ENCODE measurements around the gene GLCCI1. TPM values are rescaled to one million over a fixed set of nuclear protein-coding genes. Genes with fewer than 3 reads are reported as not detected.

Gene GLCCI1
- total and polyA plus RNA-seq, 2 donors = 20.4 to 29.0 TPM

- 97% methylated on average over 8 of the region's 8 CpGs for WGBS
- H3K4me3 ChIP-seq (ENCODE audit: low read length in 2 of 2) = no peak overlapping the region
- no peaks in the 10 kb centered on the region for H3K36me3 ChIP-seq (ENCODE audit: control insufficient read depth in 2 of 2, insufficient read depth in 2 of 2, low read length in 1 of 2)
- H3K27ac ChIP-seq (ENCODE audit: low read depth in 1 of 2, low read length in 1 of 2) = no peak overlapping the region
- peaks cover 0 to 2% of the 10 kb centered on the region in 2 donors for H3K9me3 ChIP-seq (ENCODE audit: control insufficient read depth in 2 of 2, insufficient read depth in 1 of 2, low read length in 1 of 2)
- no peak for DNase-seq (ENCODE audit: low read depth in 6 of 9, low spot score in 9 of 9)
- no peaks in the 10 kb centered on the region for H3K27me3 ChIP-seq (ENCODE audit: control insufficient read depth in 2 of 2, insufficient read depth in 1 of 2, low read length in 1 of 2)
- peaks cover 27 to 42% of the 10 kb centered on the region in 2 donors for H3K4me1 ChIP-seq (ENCODE audit: control insufficient read depth in 2 of 2, insufficient read depth in 2 of 2, low read length in 2 of 2)
Measured at GRCh38 chr7:8119262-8119661, 150.7 kb downstream of the GLCCI1 start.

GRCh38 chr7:8120390-8121058 is 151.9 kb downstream of the GLCCI1 start:
- Histone ChIP-seq H3K4me1 (ENCODE audit: control insufficient read depth in 2 of 2, insufficient read depth in 2 of 2, low read length in 2 of 2) (peaks cover 20 to 43% of the 10 kb centered on the region in 2 donors), H3K27me3 (ENCODE audit: control insufficient read depth in 2 of 2, insufficient read depth in 1 of 2, low read length in 1 of 2) (no peaks in the 10 kb centered on the region), H3K36me3 (ENCODE audit: control insufficient read depth in 2 of 2, insufficient read depth in 2 of 2, low read length in 1 of 2) (no peaks in the 10 kb centered on the region), H3K4me3 (ENCODE audit: low read length in 2 of 2) (no peak overlapping the region), H3K9me3 (ENCODE audit: control insufficient read depth in 2 of 2, insufficient read depth in 1 of 2, low read length in 1 of 2) (no peaks in the 10 kb centered on the region), H3K27ac (ENCODE audit: low read depth in 1 of 2, low read length in 1 of 2) (no peak overlapping the region)
- no peak for DNase-seq (ENCODE audit: low read depth in 6 of 9, low spot score in 9 of 9)
- 94% methylated on average over 12 of the region's 12 CpGs for WGBS

- H3K36me3 ChIP-seq (ENCODE audit: control insufficient read depth in 2 of 2, insufficient read depth in 2 of 2, low read length in 1 of 2) = no peaks in the 10 kb centered on the region
- no peak for DNase-seq (ENCODE audit: low read depth in 6 of 9, low spot score in 9 of 9)
- peaks cover 20 to 43% of the 10 kb centered on the region in 2 donors for H3K4me1 ChIP-seq (ENCODE audit: control insufficient read depth in 2 of 2, insufficient read depth in 2 of 2, low read length in 2 of 2)
- no peaks in the 10 kb centered on the region for H3K27me3 ChIP-seq (ENCODE audit: control insufficient read depth in 2 of 2, insufficient read depth in 1 of 2, low read length in 1 of 2)
- H3K4me3 ChIP-seq (ENCODE audit: low read length in 2 of 2) = no peak overlapping the region
- H3K27ac ChIP-seq (ENCODE audit: low read depth in 1 of 2, low read length in 1 of 2) = no peak overlapping the region
- H3K9me3 ChIP-seq (ENCODE audit: control insufficient read depth in 2 of 2, insufficient read depth in 1 of 2, low read length in 1 of 2) = no peaks in the 10 kb centered on the region
- WGBS = 98% methylated on average over 3 of the region's 3 CpGs
Measured at GRCh38 chr7:8121243-8121642, 152.6 kb downstream of the GLCCI1 start.

- Histone ChIP-seq H3K27me3 (ENCODE audit: control insufficient read depth in 2 of 2, insufficient read depth in 1 of 2, low read length in 1 of 2) (no peaks in the 10 kb centered on the region), H3K9me3 (ENCODE audit: control insufficient read depth in 2 of 2, insufficient read depth in 1 of 2, low read length in 1 of 2) (no peaks in the 10 kb centered on the region), H3K36me3 (ENCODE audit: control insufficient read depth in 2 of 2, insufficient read depth in 2 of 2, low read length in 1 of 2) (no peaks in the 10 kb centered on the region), H3K4me1 (ENCODE audit: control insufficient read depth in 2 of 2, insufficient read depth in 2 of 2, low read length in 2 of 2) (peaks cover 26 to 55% of the 10 kb centered on the region in 2 donors), H3K4me3 (ENCODE audit: low read length in 2 of 2) (no peak overlapping the region), H3K27ac (ENCODE audit: low read depth in 1 of 2, low read length in 1 of 2) (peak overlapping the region; percentile 86 to 98)
- WGBS = 21% methylated on average over 8 of the region's 8 CpGs
- DNase-seq (ENCODE audit: low read depth in 6 of 9, low spot score in 9 of 9) = peak; percentile 66 to 94 (median 79)
Measured at GRCh38 chr7:8125680-8126444, 157.3 kb downstream of the GLCCI1 start.

- no peak overlapping the region for H3K4me3 ChIP-seq (ENCODE audit: low read length in 2 of 2)
- DNase-seq (ENCODE audit: low read depth in 6 of 9, low spot score in 9 of 9) = no peak
- peak overlapping the region in 1 of 2 donors; percentile 98 for H3K27ac ChIP-seq (ENCODE audit: low read depth in 1 of 2, low read length in 1 of 2)
- no peaks in the 10 kb centered on the region for H3K9me3 ChIP-seq (ENCODE audit: control insufficient read depth in 2 of 2, insufficient read depth in 1 of 2, low read length in 1 of 2)
- peaks cover 30 to 63% of the 10 kb centered on the region in 2 donors for H3K4me1 ChIP-seq (ENCODE audit: control insufficient read depth in 2 of 2, insufficient read depth in 2 of 2, low read length in 2 of 2)
- WGBS = 94% methylated on average over 2 of the region's 2 CpGs
- no peaks in the 10 kb centered on the region for H3K36me3 ChIP-seq (ENCODE audit: control insufficient read depth in 2 of 2, insufficient read depth in 2 of 2, low read length in 1 of 2)
- no peaks in the 10 kb centered on the region for H3K27me3 ChIP-seq (ENCODE audit: control insufficient read depth in 2 of 2, insufficient read depth in 1 of 2, low read length in 1 of 2)
Measured at GRCh38 chr7:8126601-8127167, 158.1 kb downstream of the GLCCI1 start.

- H3K27me3 ChIP-seq (ENCODE audit: control insufficient read depth in 2 of 2, insufficient read depth in 1 of 2, low read length in 1 of 2) = no peaks in the 10 kb centered on the region
- peaks cover 39 to 67% of the 10 kb centered on the region in 2 donors for H3K4me1 ChIP-seq (ENCODE audit: control insufficient read depth in 2 of 2, insufficient read depth in 2 of 2, low read length in 2 of 2)
- WGBS = 87% methylated on average over 12 of the region's 12 CpGs
- H3K9me3 ChIP-seq (ENCODE audit: control insufficient read depth in 2 of 2, insufficient read depth in 1 of 2, low read length in 1 of 2) = no peaks in the 10 kb centered on the region
- H3K27ac ChIP-seq (ENCODE audit: low read depth in 1 of 2, low read length in 1 of 2) = peak overlapping the region in 1 of 2 donors; percentile 8
- DNase-seq (ENCODE audit: low read depth in 6 of 9, low spot score in 9 of 9) = peak in 1 of 9 donors; percentile 29
- H3K4me3 ChIP-seq (ENCODE audit: low read length in 2 of 2) = no peak overlapping the region
- H3K36me3 ChIP-seq (ENCODE audit: control insufficient read depth in 2 of 2, insufficient read depth in 2 of 2, low read length in 1 of 2) = no peaks in the 10 kb centered on the region
Measured at GRCh38 chr7:8128449-8129317, 160.1 kb downstream of the GLCCI1 start.

GRCh38 chr7:8129318-8129659 is 160.7 kb downstream of the GLCCI1 start:
- WGBS = 50% methylated on average over 1 of the region's 1 CpG
- Histone ChIP-seq H3K27me3 (ENCODE audit: control insufficient read depth in 2 of 2, insufficient read depth in 1 of 2, low read length in 1 of 2) (no peaks in the 10 kb centered on the region), H3K9me3 (ENCODE audit: control insufficient read depth in 2 of 2, insufficient read depth in 1 of 2, low read length in 1 of 2) (no peaks in the 10 kb centered on the region), H3K27ac (ENCODE audit: low read depth in 1 of 2, low read length in 1 of 2) (no peak overlapping the region), H3K4me3 (ENCODE audit: low read length in 2 of 2) (no peak overlapping the region), H3K36me3 (ENCODE audit: control insufficient read depth in 2 of 2, insufficient read depth in 2 of 2, low read length in 1 of 2) (no peaks in the 10 kb centered on the region), H3K4me1 (ENCODE audit: control insufficient read depth in 2 of 2, insufficient read depth in 2 of 2, low read length in 2 of 2) (peaks cover 44 to 73% of the 10 kb centered on the region in 2 donors)
- DNase-seq (ENCODE audit: low read depth in 6 of 9, low spot score in 9 of 9) = peak in 1 of 9 donors; percentile 26

GRCh38 chr7:8130663-8131062 is 162.1 kb downstream of the GLCCI1 start:
- no peaks in the 10 kb centered on the region for H3K9me3 ChIP-seq (ENCODE audit: control insufficient read depth in 2 of 2, insufficient read depth in 1 of 2, low read length in 1 of 2)
- no peaks in the 10 kb centered on the region for H3K27me3 ChIP-seq (ENCODE audit: control insufficient read depth in 2 of 2, insufficient read depth in 1 of 2, low read length in 1 of 2)
- WGBS = 96% methylated on average over 1 of the region's 1 CpG
- peaks cover 40 to 62% of the 10 kb centered on the region in 2 donors for H3K4me1 ChIP-seq (ENCODE audit: control insufficient read depth in 2 of 2, insufficient read depth in 2 of 2, low read length in 2 of 2)
- no peak overlapping the region for H3K4me3 ChIP-seq (ENCODE audit: low read length in 2 of 2)
- no peaks in the 10 kb centered on the region for H3K36me3 ChIP-seq (ENCODE audit: control insufficient read depth in 2 of 2, insufficient read depth in 2 of 2, low read length in 1 of 2)
- DNase-seq (ENCODE audit: low read depth in 6 of 9, low spot score in 9 of 9) = no peak
- H3K27ac ChIP-seq (ENCODE audit: low read depth in 1 of 2, low read length in 1 of 2) = no peak overlapping the region

Measured in thymus (tissue), 11 donors.